GM21367 (cell line): ENCODE measurements around the gene RSRC2.
A peak's percentile ranks its signal among the peaks of the same experiment; 100 is the strongest.
"Not testable (repeated sequence)": the region's sequence is repeated elsewhere in the genome, so short reads cannot be mapped to it uniquely, and the experiment has no call there.

Source experiments
- ATAC-seq: cut with Tn5 transposase; IDR thresholded peaks from one replicate; pipeline ENCODE4 v1.9.1; 2021; ENCODE audit not compliant: unreplicated experiment

Gene RSRC2

GRCh38 chr12:122526683-122527477 is at the start of gene RSRC2, which contains the start of gene KNTC1:
TSS of gene RSRC2 (minus strand) at chr12:122526936. CDS start at chr12:122526853, 83 bp downstream.
TSS of gene KNTC1 (plus strand) at chr12:122527249. CDS start at chr12:122530064, 2,815 bp downstream.
- peak; percentile 83 for ATAC-seq

- ATAC-seq: no peak
Observed at GRCh38 chr12:122571821-122572220, 45.1 kb upstream of the RSRC2 start.

DNA sequence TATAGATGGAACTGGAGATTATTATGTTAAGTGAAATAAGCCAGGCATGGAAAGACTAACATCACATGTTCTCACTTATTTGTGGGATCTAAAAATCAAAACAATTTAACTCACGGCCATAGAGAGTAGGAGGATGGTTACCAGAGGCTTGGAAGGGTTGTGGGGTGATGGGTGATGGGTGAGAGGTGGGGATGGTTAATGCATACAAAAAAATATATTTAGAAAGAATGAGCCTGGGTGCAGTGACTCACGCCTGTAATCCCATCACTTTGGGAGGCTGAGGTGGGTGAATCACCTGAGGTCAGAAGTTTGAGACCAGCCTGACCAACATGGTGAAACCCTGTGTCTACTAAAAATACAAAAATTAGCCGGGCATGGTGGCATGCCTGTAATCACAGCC is 43.3 kb upstream of the RSRC2 start:
- not testable (repeated sequence) for ATAC-seq

- ATAC-seq: no peak
Observed at GRCh38 chr12:122569288-122569687, 42.6 kb upstream of the RSRC2 start.

DNA sequence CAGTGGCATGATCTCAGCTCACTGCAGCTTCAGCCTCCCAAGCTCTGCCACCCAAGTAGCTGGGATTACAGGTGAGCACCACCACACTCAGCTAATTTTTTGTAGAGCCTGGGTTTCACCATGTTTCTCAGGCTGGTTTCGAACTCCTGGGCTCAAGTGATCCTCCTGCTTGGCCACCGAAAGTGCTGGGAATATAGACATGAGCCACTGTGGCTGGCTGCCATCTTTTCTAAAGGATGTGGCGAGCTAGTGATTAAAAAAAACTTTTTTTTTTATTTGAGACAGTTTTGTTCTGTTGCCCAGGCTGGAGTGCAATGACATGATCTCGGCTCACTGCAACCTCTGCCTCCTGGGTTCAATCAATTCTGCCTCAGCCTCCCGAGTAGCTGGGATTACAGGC is 40.1 kb upstream of the RSRC2 start:
- not testable (repeated sequence) for ATAC-seq

DNA sequence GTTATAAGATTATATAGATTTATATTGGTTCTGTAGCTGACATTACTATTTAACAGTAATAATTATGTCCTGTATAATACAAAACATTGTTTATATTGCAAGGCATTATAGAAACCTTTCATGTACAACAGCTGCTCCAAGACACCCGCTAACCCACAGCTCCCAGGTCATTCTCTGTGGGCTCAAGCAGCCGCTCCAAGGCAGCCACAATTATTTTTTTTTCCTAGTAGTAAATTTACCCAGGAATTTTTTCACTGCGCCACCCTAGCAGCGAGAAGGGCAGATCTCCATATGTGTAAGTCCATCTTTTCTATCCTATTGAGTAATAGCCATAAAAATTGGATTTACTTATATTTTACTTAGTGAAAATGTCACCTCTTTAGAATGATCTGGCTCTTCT is 36.6 kb upstream of the RSRC2 start:
- ATAC-seq: no peak

- ATAC-seq: no peak
Observed at GRCh38 chr12:122560138-122560537, 33.4 kb upstream of the RSRC2 start.

DNA sequence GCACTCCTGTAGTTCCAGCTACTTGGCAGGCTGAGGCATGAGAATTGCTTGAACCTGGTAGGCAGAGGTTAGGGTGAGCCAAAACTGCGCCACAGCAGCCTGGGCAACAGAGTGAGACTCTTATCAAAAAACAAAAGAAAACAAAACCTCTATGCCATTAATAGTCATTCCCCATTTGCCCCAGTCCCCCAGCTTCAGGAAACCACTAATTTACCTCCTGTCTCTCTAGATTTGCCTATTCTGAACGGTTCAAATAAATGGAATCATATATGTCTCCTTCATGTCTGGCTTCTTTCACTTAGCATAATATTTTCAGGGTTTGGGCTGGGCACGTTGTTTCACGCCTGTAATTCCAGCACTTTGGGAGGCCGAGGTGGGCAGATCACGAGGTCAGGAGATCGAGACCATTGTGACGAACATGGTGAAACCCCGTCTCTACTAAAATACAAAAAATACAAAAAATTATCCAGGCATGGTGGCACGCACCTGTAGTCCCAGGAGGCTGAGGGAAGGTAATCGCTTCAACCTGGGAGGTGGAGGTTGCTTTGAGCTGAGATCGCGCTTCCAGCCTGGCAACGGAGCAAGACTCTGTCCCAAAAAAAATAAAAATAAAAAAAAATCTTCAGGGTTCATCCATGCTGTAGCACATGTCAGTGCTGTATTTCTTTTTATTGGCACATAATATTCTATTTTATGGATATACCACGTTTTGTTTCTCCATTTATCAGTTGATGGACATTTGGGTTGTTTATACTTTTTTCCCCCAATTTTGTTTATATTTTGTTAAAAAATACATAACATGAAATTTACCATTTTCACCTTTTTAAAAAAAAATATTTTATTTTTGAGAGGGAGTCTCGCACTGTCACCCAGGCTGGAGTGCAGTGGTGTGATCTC is 32.3 kb upstream of the RSRC2 start:
- no peak for ATAC-seq

GRCh38 chr12:122547330-122547729 is 20.6 kb upstream of the RSRC2 start:
- no peak for ATAC-seq

- no peak for ATAC-seq
Observed at GRCh38 chr12:122545855-122546254, 19.1 kb upstream of the RSRC2 start.

DNA sequence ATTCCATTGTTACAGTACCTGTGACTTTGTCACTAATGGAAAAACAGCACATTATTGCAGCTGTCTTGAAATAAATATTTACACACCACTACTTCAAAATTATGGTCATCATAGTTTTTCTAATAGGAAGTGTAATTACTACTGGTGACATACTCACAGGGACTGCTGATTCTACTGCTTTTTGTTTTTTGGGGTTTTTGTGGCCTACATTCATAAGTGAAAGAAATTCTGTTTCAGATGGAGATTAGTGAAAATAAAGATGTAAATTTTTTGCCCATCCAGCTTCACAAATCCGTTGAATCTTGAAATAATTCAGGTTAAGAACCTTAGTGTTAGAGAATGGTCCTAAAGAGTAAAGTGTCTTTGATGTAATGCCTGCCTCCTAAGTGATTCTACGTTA is 17.8 kb upstream of the RSRC2 start:
- ATAC-seq: no peak

GRCh38 chr12:122538496-122538895 is 11.8 kb upstream of the RSRC2 start:
- no peak for ATAC-seq

DNA sequence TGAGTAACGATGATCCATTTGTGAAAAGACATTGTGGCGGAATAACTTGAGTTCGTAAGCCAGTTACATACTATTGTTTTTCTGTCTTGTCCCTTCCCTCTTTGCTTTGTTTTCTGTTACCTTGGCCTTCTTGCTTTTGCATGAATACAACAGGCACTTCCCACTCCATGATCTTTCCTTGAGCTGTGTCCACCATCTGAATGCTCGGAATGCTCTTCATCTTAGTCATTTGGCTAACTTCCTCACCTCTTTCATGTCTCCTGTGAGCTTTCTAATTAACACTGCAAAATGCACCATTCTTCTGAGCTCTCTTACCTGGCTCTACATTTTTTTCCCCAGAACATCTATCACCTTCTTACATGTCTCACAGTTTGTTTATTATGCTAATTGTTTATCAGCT is 10.3 kb upstream of the RSRC2 start:
- ATAC-seq: no peak

GRCh38 chr12:122533856-122534255 is 7.1 kb upstream of the RSRC2 start:
- ATAC-seq: no peak

DNA sequence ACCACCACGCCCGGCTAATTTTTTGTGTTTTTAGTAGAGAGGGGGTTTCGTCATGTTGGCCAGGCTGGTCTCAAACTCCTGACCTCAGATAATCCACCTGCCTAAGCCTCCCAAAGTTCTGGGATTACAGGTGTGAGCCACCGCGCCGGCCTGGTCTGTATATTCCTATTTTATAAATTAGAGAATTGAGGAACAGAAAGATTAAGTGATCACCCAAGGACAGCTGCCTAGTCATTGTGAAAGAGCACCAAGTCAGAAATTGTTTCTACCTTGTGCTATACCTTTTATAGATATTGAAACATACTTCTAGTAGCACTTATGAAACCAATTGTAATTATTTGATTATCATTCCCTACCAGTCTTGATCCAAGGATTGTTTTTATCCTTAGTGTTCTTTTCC is 2.3 kb upstream of the RSRC2 start:
- no peak for ATAC-seq

- no peak for ATAC-seq
Observed at GRCh38 chr12:122528582-122528981, 1.8 kb upstream of the RSRC2 start.

DNA sequence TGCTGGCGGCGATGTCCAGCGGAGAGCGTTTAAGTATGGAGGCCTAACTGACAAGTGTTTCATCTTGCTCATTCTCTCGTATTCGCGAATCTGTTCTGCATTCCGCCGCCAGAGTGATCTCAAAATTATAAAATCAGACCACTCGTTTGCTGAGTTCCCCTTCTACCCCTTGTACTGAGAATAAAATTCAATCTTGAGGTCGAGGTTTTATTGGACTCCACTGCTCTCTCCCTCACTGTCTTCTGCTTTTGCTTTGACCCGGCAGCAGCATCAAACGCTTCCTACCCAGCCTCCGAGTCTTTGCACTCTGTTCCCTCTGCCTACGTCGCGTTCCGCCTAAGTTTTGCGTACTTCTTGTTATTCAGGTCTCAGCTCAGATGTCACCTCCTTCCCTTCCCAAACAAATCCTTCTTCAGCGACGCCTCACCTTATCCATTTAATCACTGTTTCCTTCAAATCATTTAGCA is 775 bp upstream of the RSRC2 start:
- no peak for ATAC-seq

GRCh38 chr12:122523846-122524718 is 2.7 kb downstream of the RSRC2 start:
- ATAC-seq: no peak

DNA sequence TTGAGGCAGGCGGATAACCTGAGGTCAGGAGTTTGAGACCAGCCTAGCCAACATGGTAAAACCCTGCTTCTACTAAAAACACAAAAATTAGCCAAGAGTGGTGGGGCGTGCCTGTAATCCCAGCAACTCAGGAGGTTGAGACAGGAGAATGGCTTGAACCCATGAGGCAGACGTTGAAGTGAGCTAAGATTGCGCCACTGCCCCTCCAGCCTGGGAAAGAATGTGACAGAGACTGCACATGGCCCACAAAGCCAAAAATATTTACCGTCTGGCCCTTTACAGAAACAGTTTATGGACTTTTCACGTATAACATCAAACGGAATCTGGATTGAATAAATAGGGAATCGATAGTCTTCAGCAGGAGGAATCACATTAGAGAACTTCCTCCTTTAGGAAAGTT is 3.5 kb downstream of the RSRC2 start:
- ATAC-seq: no peak

DNA sequence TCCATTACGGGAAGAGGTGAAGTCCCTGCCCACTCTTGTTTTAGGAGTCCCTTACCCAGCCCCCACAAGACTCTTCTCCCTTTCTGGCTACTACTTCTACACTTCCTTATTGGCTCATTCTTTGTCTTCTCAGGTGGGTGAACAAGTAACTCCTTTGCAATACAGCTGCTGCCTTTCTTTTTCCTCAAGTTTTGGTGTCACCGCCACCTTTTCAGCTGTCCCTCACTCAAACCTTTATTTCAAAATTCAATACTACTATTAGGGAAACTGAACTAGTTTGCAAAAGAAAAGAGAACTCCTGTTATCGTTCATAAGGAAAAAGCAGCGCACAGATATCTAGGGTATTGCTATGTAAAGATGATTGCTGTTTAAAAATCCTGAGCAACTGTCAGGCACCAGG is 6.1 kb downstream of the RSRC2 start:
- no peak for ATAC-seq

DNA sequence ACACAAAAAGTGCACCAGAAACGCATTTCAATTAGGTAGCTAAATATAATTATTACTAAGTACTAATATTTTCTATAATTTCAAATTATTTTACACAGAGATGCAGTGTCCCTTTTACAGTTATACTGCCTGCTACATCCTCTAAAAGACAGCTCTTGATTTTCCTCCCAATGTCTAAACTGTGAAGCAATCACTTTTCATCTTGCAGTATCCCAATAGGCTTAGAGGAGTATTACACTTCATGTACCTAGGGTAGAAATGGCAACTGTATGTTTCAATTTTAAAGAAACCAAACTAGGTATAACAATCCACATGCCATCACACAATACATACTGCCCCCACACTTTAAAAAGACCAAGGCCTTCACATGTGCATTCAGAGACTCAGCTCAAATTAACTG is 7.3 kb downstream of the RSRC2 start:
- ATAC-seq: no peak
